GM12872 (cell line): Measurements from ENCODE around the gene ANTXR2.

Experiments used
- CTCF ChIP-seq: IDR thresholded peaks from 3 replicates; pipeline ENCODE4 v1.5.1; 2011; ENCODE audit warnings: low read depth, mild to moderate bottlenecking, low read length, moderate library complexity; ENCODE audit not compliant: insufficient read depth

Gene ANTXR2

GRCh38 chr4:79977131-79977840 is 95.7 kb downstream of the ANTXR2 start:
- TF ChIP-seq CTCF, result no peak

GRCh38 chr4:79964400-79965211 is 108.4 kb downstream of the ANTXR2 start:
- no peak for TF ChIP-seq CTCF

GRCh38 chr4:79964020-79964399 is 109.0 kb downstream of the ANTXR2 start:
- TF ChIP-seq CTCF, result no peak

GRCh38 chr4:79959652-79960051 is 113.4 kb downstream of the ANTXR2 start:
- TF ChIP-seq CTCF, result no peak

GRCh38 chr4:79958466-79959264 is 114.4 kb downstream of the ANTXR2 start:
- no peak for TF ChIP-seq CTCF

GRCh38 chr4:79949178-79949577 is 123.9 kb downstream of the ANTXR2 start:
- no peak for TF ChIP-seq CTCF

- TF ChIP-seq CTCF, result no peak
These were observed 124.3 kb downstream of the ANTXR2 start for GRCh38 chr4:79948739-79949138.
